NCI-H146 treated with DMSO at 0.1 percent for 48 hours (cell line): Measurements from ENCODE around the gene EBI3.
A peak's percentile ranks its signal among the peaks of the same experiment; 100 is the strongest.
"Not testable (repeated sequence)": the region's sequence is repeated elsewhere in the genome, so short reads cannot be mapped to it uniquely, and the experiment has no call there.

Source experiments
- DNase-seq: peaks from one replicate; lab custom pipeline; 2025; ENCODE audit not compliant: unreplicated experiment; lab: John Stamatoyannopoulos, UW

Gene EBI3

GRCh38 chr19:4274321-4274686 lies 45.0 kb downstream of the EBI3 start:
- DNase-seq: not testable (repeated sequence)

GRCh38 chr19:4277191-4277696 lies 47.9 kb downstream of the EBI3 start:
- DNase-seq: no peak

GRCh38 chr19:4278010-4278409 lies 48.7 kb downstream of the EBI3 start:
- no peak for DNase-seq

GRCh38 chr19:4278419-4279266 lies 49.3 kb downstream of the EBI3 start, which contains the start of gene SHD:
Gene SHD (plus strand): TSS chr19:4279266. CDS start chr19:4280064, 798 bp downstream.
- DNase-seq: peak; percentile 10

GRCh38 chr19:4279267-4279529 lies 49.9 kb downstream of the EBI3 start:
- no peak for DNase-seq

GRCh38 chr19:4279530-4280422 lies 50.5 kb downstream of the EBI3 start:
- DNase-seq: no peak

GRCh38 chr19:4284176-4284958 lies 55.0 kb downstream of the EBI3 start:
- DNase-seq: no peak

- DNase-seq: no peak
Measured at GRCh38 chr19:4284974-4285373, 55.7 kb downstream of the EBI3 start.

GRCh38 chr19:4286141-4286540 lies 56.8 kb downstream of the EBI3 start:
- not testable (repeated sequence) for DNase-seq
